ENCODE measurements around the gene DGLUCY. TPM values are rescaled to one million over a fixed set of nuclear protein-coding genes. Genes with fewer than 3 reads are reported as not detected.
"Not testable (repeated sequence)": the region's sequence is repeated elsewhere in the genome, so short reads cannot be mapped to it uniquely, and the experiment has no call there.

Gene DGLUCY
- polyA plus RNA-seq, 12 donors: 21.4 to 54.9 (median 26.8) TPM; not detected in 1

- no peak for DNase-seq
These were observed 49.4 kb downstream of the DGLUCY start for GRCh38 chr14:91163316-91163715.

- DNase-seq: no peak
These were observed 50.8 kb downstream of the DGLUCY start for GRCh38 chr14:91164676-91165075.

GRCh38 chr14:91167380-91167770 lies 53.5 kb downstream of the DGLUCY start:
- no peak for DNase-seq

DNA sequence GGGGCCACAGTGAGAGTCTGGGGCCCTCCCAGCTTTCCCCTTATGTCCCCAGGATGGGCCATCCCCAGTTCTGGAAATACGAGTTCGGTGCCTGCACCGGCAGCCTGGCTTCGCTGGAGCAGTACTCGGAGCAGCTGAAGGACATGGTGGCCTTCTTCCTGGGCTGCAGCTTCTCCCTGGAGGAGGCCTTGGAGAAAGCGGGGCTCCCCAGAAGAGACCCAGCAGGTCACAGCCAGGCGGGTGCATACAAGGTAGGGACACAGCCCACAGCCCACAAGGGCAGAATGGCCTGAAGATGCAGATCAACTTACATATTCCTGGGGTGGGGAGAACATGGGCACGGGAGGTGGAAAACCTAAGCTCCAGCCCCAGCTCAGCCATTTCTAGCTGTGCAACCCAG lies 56.1 kb downstream of the DGLUCY start:
- DNase-seq: no peak

DNA sequence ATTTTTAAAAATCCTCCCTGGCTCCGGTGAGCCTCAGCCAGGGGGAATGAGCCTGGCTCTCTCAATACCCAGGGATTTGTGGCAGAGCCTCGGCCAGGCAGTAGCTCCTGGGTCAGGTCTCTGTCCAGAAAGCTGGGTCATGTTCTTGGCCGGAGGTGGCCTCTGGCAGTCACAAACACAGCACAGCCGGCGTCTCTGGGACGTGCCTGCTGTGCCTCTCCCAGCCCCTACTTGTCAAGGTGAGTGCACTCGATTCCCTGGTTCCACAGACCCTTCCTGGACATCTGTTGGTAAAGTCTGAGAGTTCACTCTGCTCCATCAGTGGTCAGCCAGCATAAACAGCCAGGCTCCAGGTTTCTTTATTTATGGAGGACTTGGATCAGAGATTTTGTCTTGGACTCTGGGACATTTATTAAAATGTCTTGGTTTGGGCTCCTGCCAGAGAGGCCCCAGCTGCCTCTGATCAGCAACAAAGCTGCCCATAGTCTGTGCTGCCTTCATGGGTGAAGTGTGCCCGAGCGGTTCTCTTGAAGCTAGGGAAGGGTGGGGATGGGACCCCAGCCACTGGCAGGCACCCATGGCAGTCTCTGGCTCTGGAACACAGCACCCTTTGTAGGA lies 56.7 kb downstream of the DGLUCY start:
- DNase-seq: no peak

- DNase-seq: no peak
These were observed 57.4 kb downstream of the DGLUCY start for GRCh38 chr14:91171291-91171690.

GRCh38 chr14:91173221-91173670 lies 59.4 kb downstream of the DGLUCY start:
- DNase-seq: peak; percentile 86

DNA sequence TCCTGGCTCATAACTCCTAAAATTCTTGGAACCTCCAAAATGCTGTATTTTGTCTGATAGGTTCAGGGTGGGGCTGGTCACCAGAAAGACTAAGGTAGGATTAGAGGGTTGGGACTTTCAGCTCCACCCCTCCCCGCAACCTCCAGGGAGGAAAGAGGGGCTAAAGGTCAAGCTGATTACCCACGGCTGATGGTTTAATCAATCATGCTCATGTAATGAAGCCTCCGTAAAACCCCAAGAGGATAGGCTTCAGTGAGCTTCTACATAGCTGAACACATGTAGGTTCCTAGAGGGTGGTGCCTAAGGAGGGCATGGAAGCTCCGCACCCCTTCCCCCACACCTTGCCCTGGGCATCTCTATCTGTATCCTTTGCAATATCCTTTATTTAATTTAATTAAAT lies 60.0 kb downstream of the DGLUCY start:
- DNase-seq: no peak

DNA sequence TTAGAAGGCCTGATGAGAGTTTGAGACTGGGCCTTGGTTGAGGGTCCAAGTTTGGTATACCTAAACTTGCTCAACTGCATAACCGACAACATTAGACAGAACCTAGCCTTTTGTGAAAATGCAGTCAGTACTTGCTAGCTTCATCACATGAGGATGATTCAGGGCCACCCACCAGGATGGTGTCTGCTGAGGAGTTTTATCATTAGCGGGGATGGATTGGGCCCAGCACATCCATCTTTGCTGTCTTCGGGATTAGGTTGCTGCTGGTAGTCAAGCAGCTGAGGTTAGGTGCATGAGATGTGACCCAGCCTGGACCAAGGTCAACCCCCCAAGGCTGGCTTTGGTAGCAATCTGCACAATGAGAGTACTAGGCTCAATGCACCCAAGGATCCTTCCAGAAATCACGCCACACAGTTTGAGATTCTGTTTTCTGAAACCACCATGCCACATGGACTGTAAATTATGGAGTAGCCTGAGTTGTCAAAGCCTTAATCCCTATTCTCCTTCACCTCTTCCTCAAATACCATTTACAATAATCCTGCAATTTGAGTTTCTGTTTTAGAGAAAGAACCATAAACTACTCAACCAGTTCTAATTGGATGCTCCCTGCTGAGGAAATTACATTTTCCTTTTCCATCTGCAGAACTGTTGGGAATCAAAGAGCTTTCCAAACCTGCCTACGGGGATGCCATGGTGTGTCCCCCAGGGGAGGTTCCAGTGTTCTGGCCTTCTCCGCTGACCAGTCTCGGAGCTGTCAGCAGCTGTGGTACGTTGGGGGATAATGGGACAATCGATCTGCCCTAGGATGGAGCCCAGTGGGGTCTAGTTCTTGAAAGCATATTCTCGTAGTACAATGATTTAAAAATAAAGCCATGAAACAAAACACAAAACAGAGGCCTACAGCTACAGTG lies 61.7 kb downstream of the DGLUCY start:
- DNase-seq: no peak

DNA sequence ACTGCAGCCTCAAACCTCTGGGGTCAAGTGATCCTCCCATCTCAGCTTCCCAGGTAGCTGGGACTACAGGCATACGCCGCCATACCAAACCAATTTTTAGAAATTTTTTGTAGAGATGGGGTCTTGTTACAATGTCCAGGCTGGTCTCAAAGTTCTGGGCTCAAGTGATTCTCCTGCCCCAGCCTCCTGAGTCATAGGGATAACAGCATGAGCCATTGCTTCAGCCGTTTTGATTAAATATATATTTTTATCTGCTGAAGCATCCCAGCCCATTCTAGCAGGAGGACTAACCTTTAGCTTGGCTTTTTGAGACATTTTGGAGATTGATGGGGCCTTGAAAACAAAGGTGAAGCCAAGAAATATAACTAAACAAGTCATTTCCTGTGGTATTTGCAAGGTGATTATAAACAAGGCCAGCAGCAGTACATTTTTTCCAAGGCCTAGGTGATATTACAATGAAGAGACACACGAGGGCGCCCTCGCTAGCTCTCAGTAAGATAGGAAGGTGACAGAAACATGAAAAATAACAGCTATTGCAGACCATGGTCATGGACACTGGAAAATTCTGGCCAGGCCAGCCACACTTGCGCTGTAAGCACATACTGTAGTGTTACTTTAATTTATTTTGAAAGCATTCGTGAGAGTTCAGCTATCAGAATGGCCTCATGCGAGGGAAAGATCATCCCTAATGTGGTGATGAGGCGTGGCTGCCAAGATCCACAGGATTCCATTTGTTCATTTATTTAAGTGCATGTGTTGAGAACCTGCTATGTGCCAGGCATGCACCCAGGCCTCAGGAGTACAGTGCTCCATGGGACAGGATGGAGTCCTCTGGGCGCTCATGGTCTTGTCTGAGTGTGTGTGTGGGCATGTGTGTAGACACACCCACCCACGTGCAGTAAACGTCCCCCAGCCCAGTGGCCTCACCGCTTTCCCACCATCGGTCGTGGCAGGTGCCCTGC lies 63.5 kb downstream of the DGLUCY start:
- peak; percentile 45 for DNase-seq

GRCh38 chr14:91180611-91181010 lies 66.7 kb downstream of the DGLUCY start:
- no peak for DNase-seq

GRCh38 chr14:91182753-91183152 lies 68.9 kb downstream of the DGLUCY start:
- not testable (repeated sequence) for DNase-seq

GRCh38 chr14:91184559-91184958 lies 70.7 kb downstream of the DGLUCY start:
- DNase-seq: no peak

DNA sequence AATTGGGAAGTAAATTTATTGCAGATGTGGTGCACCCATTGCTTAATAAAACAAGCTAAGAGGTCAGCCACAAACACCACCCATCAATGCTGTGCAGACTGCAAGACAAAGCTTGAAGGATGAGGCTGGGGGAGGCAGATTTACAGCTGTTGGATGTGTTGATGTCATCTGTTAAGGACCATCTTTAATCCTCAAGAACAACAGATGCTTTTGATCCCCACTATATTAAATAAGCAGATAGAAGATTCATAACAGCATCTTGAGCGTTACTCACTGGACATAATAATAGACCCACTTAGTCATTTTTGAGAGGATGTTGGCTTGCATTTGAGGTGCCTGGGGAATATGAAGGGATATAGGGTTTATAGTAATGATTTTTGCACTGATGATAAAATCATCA lies 71.8 kb downstream of the DGLUCY start:
- no peak for DNase-seq

DNA sequence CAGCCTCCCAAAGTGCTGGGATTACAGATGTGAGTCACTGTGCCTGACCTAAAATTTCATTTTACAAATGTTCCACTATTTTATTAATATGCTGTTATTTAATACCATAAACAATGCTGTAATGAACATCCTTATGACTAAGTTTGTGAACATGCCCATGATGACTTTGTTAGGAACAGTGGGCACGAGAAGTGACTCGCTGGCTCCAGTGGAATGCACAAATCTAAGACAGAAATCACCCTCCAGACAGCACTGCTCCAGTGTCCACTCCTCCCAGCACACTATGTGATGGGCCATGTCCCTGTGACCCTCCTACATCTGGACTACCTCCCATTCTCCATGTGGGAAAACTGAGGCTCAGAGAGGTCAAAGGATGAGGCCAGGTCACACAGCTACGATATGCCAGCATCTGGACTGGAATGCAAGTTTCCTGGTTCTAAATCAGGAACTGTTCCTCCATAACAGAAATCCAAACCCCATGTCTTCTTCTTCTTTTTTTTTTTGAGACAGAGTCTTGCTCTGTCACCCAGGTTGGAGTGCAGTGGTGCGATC lies 72.7 kb downstream of the DGLUCY start:
- no peak for DNase-seq

- no peak for DNase-seq
These were observed 73.4 kb downstream of the DGLUCY start for GRCh38 chr14:91187271-91187670.

- DNase-seq: no peak
These were observed 77.0 kb downstream of the DGLUCY start for GRCh38 chr14:91190853-91191252.

GRCh38 chr14:91193069-91193468 lies 79.2 kb downstream of the DGLUCY start:
- DNase-seq: no peak

- DNase-seq: no peak
These were observed 82.0 kb downstream of the DGLUCY start for GRCh38 chr14:91195881-91196280.

DNA sequence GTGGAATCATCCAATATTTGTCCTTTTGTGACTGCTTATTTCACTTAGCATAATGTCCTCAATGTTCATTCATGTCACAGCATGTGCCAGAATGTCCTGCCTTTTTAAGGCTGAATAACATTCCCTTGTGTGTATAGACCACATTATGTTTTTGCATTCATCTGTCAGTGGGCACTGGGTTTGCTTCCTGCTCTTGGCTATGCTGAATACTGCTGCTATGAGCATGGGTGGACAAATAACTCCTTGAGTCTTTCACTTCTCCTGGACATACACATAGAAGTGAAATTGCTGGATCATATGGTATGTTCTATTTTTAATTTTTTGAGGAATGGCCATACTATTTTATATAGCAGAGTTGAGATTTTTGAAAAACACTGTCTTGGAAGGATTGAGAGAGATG lies 83.8 kb downstream of the DGLUCY start:
- no peak for DNase-seq

DNA sequence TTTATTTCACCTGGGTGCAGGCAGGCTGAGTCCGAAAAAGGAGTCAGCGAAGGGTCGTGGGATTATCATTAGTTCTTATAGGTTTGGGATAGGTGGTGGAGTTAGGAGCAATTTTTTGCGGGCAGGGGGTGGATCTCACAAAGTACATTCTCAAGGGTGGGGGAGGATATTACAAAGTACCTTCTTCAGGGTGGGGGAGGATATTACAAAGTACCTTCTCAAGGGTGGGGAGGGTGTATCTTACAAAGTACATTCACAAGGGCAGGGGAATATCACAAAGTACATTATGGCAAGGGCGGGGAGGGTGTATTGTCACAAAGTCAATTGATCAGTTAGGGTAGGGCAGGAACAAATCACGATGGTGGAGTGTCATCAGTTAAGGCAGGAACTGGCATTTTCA lies 86.9 kb downstream of the DGLUCY start:
- DNase-seq: not testable (repeated sequence)
